ENCODE results near the gene PIGX. TPM values are rescaled to one million over a fixed set of nuclear protein-coding genes. Genes with fewer than 3 reads are reported as not detected.

Gene PIGX
- total and polyA plus RNA-seq, 2 experiments from 2014 or later = 13.0 to 14.5 TPM

- TF ChIP-seq, protein P1, sequence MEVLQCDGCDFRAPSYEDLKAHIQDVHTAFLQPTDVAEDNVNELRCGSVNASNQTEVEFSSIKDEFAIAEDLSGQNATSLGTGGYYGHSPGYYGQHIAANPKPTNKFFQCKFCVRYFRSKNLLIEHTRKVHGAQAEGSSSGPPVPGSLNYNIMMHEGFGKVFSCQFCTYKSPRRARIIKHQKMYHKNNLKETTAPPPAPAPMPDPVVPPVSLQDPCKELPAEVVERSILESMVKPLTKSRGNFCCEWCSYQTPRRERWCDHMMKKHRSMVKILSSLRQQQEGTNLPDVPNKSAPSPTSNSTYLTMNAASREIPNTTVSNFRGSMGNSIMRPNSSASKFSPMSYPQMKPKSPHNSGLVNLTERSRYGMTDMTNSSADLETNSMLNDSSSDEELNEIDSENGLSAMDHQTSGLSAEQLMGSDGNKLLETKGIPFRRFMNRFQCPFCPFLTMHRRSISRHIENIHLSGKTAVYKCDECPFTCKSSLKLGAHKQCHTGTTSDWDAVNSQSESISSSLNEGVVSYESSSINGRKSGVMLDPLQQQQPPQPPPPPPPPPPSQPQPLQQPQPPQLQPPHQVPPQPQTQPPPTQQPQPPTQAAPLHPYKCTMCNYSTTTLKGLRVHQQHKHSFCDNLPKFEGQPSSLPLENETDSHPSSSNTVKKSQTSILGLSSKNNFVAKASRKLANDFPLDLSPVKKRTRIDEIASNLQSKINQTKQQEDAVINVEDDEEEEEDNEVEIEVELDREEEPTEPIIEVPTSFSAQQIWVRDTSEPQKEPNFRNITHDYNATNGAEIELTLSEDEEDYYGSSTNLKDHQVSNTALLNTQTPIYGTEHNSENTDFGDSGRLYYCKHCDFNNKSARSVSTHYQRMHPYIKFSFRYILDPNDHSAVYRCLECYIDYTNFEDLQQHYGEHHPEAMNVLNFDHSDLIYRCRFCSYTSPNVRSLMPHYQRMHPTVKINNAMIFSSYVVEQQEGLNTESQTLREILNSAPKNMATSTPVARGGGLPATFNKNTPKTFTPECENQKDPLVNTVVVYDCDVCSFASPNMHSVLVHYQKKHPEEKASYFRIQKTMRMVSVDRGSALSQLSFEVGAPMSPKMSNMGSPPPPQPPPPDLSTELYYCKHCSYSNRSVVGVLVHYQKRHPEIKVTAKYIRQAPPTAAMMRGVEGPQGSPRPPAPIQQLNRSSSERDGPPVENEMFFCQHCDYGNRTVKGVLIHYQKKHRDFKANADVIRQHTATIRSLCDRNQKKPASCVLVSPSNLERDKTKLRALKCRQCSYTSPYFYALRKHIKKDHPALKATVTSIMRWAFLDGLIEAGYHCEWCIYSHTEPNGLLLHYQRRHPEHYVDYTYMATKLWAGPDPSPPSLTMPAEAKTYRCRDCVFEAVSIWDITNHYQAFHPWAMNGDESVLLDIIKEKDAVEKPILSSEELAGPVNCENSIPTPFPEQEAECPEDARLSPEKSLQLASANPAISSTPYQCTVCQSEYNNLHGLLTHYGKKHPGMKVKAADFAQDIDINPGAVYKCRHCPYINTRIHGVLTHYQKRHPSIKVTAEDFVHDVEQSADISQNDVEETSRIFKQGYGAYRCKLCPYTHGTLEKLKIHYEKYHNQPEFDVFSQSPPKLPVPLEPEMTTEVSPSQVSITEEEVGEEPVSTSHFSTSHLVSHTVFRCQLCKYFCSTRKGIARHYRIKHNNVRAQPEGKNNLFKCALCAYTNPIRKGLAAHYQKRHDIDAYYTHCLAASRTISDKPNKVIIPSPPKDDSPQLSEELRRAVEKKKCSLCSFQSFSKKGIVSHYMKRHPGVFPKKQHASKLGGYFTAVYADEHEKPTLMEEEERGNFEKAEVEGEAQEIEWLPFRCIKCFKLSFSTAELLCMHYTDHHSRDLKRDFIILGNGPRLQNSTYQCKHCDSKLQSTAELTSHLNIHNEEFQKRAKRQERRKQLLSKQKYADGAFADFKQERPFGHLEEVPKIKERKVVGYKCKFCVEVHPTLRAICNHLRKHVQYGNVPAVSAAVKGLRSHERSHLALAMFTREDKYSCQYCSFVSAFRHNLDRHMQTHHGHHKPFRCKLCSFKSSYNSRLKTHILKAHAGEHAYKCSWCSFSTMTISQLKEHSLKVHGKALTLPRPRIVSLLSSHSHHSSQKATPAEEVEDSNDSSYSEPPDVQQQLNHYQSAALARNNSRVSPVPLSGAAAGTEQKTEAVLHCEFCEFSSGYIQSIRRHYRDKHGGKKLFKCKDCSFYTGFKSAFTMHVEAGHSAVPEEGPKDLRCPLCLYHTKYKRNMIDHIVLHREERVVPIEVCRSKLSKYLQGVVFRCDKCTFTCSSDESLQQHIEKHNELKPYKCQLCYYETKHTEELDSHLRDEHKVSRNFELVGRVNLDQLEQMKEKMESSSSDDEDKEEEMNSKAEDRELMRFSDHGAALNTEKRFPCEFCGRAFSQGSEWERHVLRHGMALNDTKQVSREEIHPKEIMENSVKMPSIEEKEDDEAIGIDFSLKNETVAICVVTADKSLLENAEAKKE (CRISPR knock-in tag; IDR thresholded peaks at IDR 0.05) = no peak
- TF ChIP-seq CREB1 (CRISPR knock-in tag; IDR thresholded peaks at IDR 0.05; ENCODE audit: low read depth) = no peak
- TF ChIP-seq NANOG (IDR thresholded peaks at IDR 0.05; ENCODE audit: borderline replicate concordance) = no peak
- TF ChIP-seq, protein P2, sequence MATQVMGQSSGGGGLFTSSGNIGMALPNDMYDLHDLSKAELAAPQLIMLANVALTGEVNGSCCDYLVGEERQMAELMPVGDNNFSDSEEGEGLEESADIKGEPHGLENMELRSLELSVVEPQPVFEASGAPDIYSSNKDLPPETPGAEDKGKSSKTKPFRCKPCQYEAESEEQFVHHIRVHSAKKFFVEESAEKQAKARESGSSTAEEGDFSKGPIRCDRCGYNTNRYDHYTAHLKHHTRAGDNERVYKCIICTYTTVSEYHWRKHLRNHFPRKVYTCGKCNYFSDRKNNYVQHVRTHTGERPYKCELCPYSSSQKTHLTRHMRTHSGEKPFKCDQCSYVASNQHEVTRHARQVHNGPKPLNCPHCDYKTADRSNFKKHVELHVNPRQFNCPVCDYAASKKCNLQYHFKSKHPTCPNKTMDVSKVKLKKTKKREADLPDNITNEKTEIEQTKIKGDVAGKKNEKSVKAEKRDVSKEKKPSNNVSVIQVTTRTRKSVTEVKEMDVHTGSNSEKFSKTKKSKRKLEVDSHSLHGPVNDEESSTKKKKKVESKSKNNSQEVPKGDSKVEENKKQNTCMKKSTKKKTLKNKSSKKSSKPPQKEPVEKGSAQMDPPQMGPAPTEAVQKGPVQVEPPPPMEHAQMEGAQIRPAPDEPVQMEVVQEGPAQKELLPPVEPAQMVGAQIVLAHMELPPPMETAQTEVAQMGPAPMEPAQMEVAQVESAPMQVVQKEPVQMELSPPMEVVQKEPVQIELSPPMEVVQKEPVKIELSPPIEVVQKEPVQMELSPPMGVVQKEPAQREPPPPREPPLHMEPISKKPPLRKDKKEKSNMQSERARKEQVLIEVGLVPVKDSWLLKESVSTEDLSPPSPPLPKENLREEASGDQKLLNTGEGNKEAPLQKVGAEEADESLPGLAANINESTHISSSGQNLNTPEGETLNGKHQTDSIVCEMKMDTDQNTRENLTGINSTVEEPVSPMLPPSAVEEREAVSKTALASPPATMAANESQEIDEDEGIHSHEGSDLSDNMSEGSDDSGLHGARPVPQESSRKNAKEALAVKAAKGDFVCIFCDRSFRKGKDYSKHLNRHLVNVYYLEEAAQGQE (IDR thresholded peaks at IDR 0.05; ENCODE audit: unreplicated experiment) = no peak
- no peak for TF ChIP-seq EZH2 (IDR thresholded peaks at IDR 0.05; ENCODE audit: low read depth, unreplicated experiment)
- TF ChIP-seq ZNF114 (CRISPR knock-in tag; IDR thresholded peaks at IDR 0.05) = no peak
Measured at GRCh38 chr3:196686436-196686835, 25.7 kb upstream of the PIGX start (continued).
